ENCODE measurements around the gene MUCL1.

MUCL1 gene

DNA sequence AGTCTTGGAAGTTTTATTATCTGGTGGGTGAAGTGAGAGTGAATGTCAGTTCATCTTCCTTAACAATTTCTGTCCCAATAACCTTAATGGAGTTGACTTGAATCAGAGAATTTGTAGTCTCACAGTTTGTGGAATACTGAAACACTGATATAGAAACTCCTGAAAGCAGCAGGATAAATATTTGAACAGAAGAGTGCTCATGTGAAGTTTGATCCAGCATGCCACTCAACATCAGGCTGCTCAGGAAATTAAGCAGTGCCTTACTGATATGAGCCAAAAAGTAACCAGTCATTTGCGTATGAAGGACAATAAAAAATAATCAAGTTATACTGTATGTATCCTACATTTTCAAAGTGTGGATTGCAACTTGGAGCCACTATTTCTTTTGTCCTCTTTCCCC is 15.7 kb downstream of the MUCL1 start:
- TF ChIP-seq TEAD4 (IDR thresholded peaks at IDR 0.05) (no peak), CEBPB (IDR thresholded peaks at IDR 0.05) (no peak), TCF12 (IDR thresholded peaks at IDR 0.05; ENCODE audit: low read depth) (no peak), NFIC (IDR thresholded peaks at IDR 0.05) (no peak), RAD21 (IDR thresholded peaks at IDR 0.05; ENCODE audit: low read depth) (no peak), EGR1 (IDR thresholded peaks at IDR 0.05) (no peak), FOXM1 (IDR thresholded peaks at IDR 0.05; ENCODE audit: borderline replicate concordance, low read depth) (no peak), CREB1 (IDR thresholded peaks at IDR 0.05; ENCODE audit: low read depth) (no peak), YY1 (IDR thresholded peaks at IDR 0.05; ENCODE audit: low read depth) (no peak), TAF1 (IDR thresholded peaks at IDR 0.05; ENCODE audit: low read depth) (no peak), MAX (IDR thresholded peaks at IDR 0.05) (no peak)
- TF ChIP-seq, protein P1, sequence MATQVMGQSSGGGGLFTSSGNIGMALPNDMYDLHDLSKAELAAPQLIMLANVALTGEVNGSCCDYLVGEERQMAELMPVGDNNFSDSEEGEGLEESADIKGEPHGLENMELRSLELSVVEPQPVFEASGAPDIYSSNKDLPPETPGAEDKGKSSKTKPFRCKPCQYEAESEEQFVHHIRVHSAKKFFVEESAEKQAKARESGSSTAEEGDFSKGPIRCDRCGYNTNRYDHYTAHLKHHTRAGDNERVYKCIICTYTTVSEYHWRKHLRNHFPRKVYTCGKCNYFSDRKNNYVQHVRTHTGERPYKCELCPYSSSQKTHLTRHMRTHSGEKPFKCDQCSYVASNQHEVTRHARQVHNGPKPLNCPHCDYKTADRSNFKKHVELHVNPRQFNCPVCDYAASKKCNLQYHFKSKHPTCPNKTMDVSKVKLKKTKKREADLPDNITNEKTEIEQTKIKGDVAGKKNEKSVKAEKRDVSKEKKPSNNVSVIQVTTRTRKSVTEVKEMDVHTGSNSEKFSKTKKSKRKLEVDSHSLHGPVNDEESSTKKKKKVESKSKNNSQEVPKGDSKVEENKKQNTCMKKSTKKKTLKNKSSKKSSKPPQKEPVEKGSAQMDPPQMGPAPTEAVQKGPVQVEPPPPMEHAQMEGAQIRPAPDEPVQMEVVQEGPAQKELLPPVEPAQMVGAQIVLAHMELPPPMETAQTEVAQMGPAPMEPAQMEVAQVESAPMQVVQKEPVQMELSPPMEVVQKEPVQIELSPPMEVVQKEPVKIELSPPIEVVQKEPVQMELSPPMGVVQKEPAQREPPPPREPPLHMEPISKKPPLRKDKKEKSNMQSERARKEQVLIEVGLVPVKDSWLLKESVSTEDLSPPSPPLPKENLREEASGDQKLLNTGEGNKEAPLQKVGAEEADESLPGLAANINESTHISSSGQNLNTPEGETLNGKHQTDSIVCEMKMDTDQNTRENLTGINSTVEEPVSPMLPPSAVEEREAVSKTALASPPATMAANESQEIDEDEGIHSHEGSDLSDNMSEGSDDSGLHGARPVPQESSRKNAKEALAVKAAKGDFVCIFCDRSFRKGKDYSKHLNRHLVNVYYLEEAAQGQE (IDR thresholded peaks at IDR 0.05; ENCODE audit: low read depth): no peak

- TF ChIP-seq FOXM1 (IDR thresholded peaks at IDR 0.05; ENCODE audit: borderline replicate concordance, low read depth): no peak
- TF ChIP-seq MAX (IDR thresholded peaks at IDR 0.05): no peak
Observed at GRCh38 chr12:54870617-54871016, 16.3 kb downstream of the MUCL1 start.

- TF ChIP-seq YY1 (IDR thresholded peaks at IDR 0.05; ENCODE audit: low read depth) (no peak), CEBPB (IDR thresholded peaks at IDR 0.05) (no peak)
Observed at GRCh38 chr12:54879150-54879549, 24.8 kb downstream of the MUCL1 start.

DNA sequence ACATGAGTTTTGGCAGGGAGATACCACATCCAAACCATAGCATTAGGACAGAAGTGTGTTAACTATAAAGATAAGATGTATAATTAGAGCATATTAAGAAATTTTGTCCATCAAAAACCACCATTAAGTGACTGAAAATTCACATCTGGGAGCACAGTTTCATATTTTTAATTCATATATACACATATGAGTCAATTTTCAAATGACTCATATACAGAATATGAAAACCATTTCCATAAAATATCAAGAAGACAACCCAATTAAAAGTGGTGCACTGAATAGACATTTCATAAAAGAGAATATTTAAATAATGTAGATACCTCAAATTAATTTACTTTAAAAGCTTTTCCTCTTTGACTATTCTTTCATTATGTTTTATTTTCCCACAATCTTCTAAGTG is 25.3 kb downstream of the MUCL1 start:
- TF ChIP-seq YY1 (IDR thresholded peaks at IDR 0.05; ENCODE audit: low read depth): no peak
- TF ChIP-seq FOXM1 (IDR thresholded peaks at IDR 0.05; ENCODE audit: borderline replicate concordance, low read depth): no peak
- TF ChIP-seq NFIC (IDR thresholded peaks at IDR 0.05): no peak
- no peak for TF ChIP-seq RAD21 (IDR thresholded peaks at IDR 0.05; ENCODE audit: low read depth)
- no peak for TF ChIP-seq CREB1 (IDR thresholded peaks at IDR 0.05; ENCODE audit: low read depth)
- no peak for TF ChIP-seq EP300 (IDR thresholded peaks at IDR 0.05; ENCODE audit: borderline replicate concordance)
- TF ChIP-seq ZBTB7A (IDR thresholded peaks at IDR 0.05; ENCODE audit: low read depth): no peak
- TF ChIP-seq TEAD4 (IDR thresholded peaks at IDR 0.05): no peak
- TF ChIP-seq MAX (IDR thresholded peaks at IDR 0.05): no peak
- no peak for TF ChIP-seq USF1 (IDR thresholded peaks at IDR 0.05)
- no peak for TF ChIP-seq CEBPB (IDR thresholded peaks at IDR 0.05)
- no peak for TF ChIP-seq TCF12 (IDR thresholded peaks at IDR 0.05; ENCODE audit: low read depth)
- no peak for TF ChIP-seq TAF1 (IDR thresholded peaks at IDR 0.05; ENCODE audit: low read depth)
- TF ChIP-seq, protein P1 (IDR thresholded peaks at IDR 0.05; ENCODE audit: low read depth): no peak

DNA sequence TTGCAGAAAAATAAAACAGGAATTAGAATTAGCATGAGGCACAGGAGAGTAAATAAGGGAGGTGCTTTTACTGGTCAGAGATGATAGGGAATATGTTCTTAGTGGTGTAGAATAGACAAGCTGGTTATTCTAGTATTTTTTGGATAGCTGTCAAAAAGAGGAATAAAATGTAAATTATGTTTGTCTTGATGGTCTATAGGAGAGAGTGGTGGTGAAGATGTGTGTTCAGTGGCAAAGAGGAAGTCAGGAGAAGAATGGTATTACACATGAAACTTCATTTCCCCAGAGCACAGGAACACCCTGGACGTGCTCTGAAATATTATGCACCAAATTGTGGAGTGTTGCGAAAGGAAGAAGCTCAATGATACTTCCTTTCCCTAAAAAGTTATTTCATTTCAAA is 27.8 kb downstream of the MUCL1 start:
- TF ChIP-seq EGR1 (IDR thresholded peaks at IDR 0.05) (no peak), TCF12 (IDR thresholded peaks at IDR 0.05; ENCODE audit: low read depth) (no peak), RAD21 (IDR thresholded peaks at IDR 0.05; ENCODE audit: low read depth) (no peak), ZBTB7A (IDR thresholded peaks at IDR 0.05; ENCODE audit: low read depth) (no peak), USF1 (IDR thresholded peaks at IDR 0.05) (no peak), EP300 (IDR thresholded peaks at IDR 0.05; ENCODE audit: borderline replicate concordance) (no peak), TEAD4 (IDR thresholded peaks at IDR 0.05) (no peak), CREB1 (IDR thresholded peaks at IDR 0.05; ENCODE audit: low read depth) (no peak), CEBPB (IDR thresholded peaks at IDR 0.05) (no peak), MAX (IDR thresholded peaks at IDR 0.05) (no peak), NFIC (IDR thresholded peaks at IDR 0.05) (no peak), YY1 (IDR thresholded peaks at IDR 0.05; ENCODE audit: low read depth) (no peak), TAF1 (IDR thresholded peaks at IDR 0.05; ENCODE audit: low read depth) (no peak), FOXM1 (IDR thresholded peaks at IDR 0.05; ENCODE audit: borderline replicate concordance, low read depth) (no peak)
- TF ChIP-seq, protein P1 (IDR thresholded peaks at IDR 0.05; ENCODE audit: low read depth): no peak
